SIG-M5 treated with dmso at 0.1 percent for 504 hours (cell line): Measurements from ENCODE around the gene TUFT1.

ENCODE experiments used
- DNase-seq: peaks from one replicate; lab custom pipeline; 2025; ENCODE audit not compliant: unreplicated experiment; lab: John Stamatoyannopoulos, UW

The TUFT1 gene

DNA sequence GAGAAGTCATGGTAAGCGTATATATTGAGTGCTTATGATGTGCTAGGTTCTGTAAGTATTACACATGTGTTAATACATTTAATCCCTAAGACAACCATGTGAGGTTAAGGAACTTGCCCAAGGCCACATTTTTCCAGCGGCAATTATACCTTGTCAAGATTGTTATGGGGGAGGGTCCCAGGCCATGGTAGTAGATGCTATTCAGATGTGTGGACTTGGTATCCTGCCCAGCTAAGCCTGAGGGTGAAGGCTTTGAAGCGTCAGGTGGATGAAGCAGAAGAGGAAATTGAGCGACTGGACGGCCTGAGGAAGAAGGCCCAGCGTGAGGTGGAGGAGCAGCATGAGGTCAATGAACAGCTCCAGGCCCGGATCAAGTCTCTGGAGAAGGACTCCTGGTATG is 3.6 kb upstream of the TUFT1 start:
- no peak for DNase-seq

DNA sequence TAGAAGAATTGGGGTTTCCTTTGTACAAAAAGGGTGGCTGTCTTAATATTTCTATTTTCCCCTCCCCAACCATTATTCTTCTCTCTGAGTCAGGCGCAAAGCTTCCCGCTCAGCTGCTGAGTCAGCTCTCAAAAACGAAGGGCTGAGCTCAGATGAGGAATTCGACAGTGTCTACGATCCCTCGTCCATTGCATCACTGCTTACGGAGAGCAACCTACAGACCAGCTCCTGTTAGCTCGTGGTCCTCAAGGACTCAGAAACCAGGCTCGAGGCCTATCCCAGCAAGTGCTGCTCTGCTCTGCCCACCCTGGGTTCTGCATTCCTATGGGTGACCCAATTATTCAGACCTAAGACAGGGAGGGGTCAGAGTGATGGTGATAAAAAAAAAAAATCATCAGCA is 3.0 kb upstream of the TUFT1 start:
- DNase-seq = no peak

DNA sequence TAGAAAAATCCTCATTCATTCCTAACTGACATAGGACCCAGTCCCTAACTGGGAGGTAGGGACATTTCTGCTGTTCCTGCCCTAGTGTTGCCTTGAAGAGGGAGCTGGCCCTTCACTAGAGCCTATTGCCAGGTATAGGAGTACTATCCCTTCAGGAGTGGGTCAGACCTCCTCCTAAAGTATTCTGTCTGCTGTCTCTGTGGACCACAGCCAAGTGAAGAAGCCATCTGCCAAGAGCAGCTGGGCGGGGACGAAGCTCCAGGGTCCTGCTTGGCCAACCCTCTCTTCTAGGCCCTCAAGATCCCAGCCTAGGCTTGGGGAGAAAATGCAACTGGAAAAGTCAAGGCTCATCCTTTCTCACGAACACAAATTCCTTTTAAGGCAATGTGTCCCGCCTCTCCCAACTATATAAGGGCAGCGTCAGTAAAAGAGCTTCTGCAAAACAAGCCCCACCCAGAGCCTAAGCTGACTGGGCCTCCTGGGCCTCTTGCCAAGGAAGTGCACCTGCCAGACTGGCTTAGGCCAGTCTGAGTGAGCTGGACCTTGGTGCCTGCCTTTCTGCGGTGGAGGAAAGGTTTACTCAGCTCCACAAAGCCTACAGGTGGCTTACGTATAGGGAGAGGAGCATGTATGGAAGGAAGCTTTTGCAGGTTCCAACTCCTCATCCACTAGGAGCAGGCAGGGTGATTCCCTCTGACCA is 638 bp upstream of the TUFT1 start:
- peak; percentile 97 for DNase-seq

DNA sequence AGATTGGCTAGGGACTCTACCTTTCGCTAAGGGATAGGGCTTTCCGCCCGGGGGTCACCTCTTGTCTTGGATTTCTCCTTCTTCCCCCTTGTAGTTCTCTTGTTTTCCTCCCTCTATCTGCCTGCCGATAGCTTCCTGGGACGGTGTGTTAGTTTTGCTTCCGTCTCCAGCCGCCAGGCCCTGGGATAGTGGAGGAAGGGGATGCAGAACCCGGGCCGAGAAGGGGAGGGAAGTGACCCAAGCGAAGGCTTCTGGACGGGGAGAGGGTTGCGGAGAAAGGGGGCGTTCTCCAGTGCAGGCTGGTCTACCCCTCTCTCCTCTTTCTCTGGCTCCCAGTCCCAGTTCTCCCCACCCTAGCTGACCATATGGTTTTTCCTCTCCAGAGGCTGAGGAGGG is 871 bp downstream of the TUFT1 start:
- DNase-seq = no peak

DNA sequence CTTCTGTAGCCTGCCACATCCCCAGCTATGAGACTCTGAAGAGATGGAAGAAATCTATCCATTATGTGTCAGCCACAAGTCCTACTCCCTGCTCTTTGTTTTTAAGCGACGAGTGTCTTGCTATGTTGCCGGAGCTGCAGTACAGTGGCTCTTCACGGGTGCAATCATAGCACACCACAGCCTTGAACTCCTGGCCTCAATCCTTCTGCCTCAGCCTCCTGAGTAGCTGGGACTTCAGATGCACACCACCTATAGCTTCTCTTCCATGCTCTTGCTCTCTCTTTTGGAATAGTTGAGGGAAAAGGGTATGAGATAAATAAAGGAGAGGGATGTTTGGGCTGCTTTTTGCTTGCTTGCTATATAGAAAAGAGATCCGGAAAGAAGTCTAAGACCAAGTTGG is 1.6 kb downstream of the TUFT1 start:
- no peak for DNase-seq

DNA sequence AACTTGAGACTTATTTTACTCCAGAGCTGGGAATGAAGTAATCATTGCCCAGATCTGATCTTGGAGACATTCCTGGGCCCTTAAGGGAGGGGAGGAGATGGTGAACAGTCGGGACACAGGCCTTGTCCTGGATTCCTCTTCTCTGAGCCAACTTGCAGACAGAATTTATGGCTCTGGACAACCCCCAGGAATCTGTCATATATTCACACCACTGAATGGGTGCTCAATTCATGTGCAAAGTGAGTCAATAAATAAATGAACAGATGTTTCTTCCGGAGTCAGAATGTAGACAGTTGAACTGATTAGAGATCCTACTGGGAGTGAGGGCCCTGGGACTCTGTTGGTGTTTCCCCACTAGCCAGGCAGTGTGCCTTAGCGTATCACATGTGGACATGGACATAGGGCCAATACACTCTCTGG is 2.6 kb downstream of the TUFT1 start:
- no peak for DNase-seq

DNA sequence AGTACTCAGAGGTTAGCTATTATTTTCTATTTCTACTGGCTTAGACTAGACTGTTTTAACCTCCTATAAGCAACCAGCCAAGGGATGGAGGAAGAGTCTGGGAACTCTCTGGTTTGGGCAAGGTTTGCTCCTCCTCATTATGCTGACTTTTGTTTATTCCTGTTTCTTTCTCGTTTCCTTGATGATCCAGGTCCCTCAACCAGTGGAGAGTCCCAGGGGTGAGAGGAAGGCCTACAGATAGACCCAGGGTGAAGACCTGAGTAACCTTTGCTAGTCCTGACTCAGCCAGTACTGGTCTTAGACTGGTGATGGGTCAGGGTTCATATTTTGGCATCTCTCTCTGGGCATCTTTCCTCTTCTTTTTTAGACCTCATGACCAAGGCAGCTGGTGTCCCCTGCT is 5.4 kb downstream of the TUFT1 start:
- no peak for DNase-seq

DNA sequence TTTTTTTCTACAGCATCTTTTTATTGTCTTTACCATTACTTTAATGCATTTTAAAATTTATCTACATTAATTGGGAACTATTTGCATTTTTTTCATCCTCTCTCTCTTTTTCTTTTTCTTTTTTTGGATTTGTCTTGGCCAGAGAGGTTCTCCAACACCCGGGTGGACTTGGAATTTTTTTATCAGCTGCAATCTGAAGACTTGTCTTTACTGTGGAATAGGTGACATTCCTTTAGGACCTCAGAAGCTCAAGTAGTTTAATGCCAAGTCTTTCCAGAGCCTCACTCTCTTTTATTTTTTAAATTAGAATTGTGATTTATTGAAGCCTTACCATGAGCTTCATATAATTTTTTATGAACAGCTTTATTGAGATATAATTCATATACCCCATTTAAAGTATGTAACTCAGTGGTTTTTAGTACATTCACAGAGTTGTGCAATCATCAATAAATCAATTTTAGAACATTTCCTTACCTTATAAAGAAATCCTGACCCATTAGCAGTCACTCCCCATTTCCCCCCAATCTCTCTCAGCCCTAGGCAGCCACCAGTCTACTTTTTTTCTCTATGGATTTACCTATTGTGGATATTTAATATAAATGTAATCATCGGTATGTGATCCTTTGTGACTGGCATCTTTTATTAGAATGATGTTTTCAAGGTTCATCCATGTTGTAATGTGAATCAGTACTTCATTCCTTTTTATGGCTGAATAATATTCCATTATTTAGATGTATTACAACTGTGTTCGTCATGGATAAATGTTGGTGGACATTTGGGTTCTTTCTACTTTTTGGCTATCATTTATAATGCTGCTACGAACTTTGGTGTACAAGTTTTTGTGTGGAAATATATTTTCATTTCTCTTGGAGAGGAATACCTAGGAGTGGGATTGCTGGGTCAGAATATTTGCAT is 6.2 kb downstream of the TUFT1 start:
- no peak for DNase-seq

DNA sequence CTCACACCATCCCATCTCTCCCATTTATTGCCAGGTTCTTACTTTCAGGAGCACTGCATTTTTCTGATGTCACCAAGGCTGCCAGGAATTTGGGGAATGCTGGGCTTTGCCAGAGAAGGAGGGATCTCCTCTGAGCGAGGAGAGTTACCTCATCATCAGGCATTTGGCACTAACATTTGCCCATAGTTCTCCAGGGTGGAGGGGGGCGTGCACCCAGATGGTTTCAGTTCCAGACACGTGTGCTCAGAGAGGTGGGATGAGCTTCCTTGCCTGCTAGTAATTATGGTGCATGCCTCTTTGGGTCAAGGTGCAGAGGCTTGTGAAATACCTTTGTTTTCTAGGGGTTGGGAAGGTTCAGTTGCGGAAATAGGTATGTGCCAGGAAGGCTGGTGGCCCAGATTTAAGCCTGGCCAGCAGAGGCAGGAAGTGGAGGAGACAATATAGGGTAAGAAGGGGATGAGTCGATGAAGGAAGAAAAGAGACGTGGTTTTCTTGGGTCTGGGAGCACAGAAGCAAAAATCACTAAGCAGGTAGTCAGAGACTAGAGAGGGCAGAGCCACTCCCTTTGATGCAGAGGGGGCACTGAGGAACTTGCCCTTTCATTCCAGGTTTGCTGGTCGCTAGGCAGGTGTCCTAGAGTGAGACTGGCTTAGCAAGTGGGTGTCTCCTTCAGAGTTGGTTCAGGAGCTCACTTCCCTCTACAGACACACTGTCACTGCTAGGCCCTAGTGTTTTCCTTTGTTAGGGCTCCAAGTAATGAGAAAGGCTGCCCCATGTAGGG is 7.2 kb downstream of the TUFT1 start:
- peak; percentile 80 for DNase-seq

DNA sequence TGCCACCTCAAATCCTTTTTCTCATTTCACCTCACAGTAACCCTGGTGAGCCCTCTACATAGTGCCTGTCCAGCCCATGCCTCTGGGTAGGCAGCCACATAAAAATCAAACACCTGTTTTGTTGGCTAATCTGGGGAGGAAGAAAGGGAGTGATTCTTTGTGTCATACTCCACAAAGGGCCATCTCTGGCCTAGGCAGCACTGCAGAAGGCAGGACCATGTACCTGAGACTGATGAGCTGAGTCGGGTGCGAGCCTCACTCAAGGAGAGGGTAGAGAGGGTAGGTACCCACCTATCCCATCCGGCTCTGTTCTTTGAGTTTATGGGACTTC is 7.8 kb downstream of the TUFT1 start:
- DNase-seq = no peak

DNA sequence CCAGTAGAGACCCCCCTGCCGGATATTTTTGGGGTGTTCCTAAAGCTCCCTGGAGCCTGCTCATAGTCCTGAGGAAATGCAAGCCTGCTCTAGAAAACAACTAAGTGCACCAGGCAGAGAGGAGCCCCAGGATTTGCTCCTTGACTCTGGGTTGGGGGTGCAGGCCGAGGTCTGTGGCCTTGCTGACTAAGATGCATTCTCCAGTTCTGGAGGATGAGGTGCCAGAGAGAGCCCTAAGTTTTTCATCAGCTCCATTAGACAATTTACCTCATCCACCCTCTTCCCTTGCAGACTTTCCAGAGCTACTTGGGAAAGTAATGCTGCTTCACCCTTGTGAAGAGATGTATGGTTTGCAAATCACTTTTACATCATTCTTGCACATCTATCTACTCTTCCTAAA is 9.1 kb downstream of the TUFT1 start:
- no peak for DNase-seq

DNA sequence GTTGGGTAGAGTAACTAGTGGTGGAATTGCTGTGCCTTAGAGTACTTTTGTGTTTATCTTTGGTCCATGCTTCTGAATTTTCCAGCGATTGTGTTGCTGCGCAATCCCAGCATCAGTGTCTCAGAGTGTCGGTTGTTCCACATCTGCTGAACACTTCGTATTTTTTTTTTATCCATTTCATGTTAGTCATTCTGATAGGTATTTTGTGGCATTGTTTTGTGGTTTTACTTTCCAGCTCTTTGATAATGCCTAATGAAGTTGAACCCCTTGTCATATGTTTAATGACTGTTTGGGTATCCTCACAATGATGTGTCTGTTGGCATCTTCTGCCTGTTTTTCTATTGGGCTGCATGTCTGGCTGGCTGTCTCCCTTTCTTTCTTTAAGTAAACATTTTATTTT is 13.6 kb downstream of the TUFT1 start:
- no peak for DNase-seq

DNA sequence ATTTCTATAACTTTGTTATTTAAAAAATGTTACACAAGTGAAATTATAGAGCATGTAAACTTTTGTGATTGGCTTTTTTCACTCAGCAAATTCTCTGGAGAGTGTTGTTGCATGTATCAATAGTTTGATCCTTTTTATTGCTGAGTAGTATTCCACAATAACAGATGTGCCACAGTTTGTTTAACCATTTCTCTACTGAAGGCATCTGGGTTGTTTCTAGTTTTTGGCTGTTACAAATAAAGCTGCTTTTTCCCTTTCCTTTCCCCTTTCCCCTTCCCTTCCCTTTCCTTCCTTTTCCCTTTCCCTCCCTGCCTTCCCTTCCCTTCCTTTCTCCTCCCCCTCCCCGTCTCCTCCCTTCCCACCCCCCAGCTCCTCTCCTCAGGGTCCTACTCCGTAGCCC is 15.9 kb downstream of the TUFT1 start:
- no peak for DNase-seq

DNA sequence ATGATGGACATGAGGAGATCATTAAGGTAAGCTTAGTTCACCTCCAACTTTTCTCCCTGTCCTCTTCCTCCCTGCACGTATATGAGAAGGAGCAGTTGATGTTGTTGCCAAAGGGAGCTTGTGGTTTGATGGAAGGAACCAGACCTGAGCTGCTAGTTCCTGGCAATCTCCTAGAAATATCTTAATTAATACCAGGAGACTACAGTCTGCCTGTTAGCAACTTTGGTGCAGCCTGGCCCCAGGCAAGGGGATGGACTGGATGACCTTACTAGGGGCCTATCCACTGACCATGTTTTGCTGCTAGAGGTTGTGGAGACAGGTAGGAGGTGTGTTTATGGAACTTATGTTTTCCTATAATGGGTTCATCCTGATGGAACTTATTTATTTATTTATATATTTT is 22.6 kb downstream of the TUFT1 start:
- no peak for DNase-seq

DNA sequence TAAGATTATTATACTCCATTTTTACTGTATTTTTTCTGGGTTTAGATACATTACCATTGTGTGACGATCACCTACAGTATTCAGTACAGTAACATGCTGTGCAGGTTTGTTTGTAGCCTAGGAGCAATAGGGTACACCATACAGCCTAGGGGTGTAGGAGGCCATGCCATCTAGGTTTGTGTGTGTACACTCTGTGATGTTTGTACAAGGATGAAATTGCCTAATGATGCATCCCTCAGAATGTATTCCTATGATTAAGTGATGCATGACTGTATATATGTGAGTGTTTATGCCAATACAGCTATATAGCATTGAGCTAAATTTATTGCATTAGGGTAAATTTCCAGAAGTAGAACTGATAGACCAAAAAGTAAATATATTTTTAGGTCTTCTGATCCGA is 23.3 kb downstream of the TUFT1 start:
- no peak for DNase-seq

DNA sequence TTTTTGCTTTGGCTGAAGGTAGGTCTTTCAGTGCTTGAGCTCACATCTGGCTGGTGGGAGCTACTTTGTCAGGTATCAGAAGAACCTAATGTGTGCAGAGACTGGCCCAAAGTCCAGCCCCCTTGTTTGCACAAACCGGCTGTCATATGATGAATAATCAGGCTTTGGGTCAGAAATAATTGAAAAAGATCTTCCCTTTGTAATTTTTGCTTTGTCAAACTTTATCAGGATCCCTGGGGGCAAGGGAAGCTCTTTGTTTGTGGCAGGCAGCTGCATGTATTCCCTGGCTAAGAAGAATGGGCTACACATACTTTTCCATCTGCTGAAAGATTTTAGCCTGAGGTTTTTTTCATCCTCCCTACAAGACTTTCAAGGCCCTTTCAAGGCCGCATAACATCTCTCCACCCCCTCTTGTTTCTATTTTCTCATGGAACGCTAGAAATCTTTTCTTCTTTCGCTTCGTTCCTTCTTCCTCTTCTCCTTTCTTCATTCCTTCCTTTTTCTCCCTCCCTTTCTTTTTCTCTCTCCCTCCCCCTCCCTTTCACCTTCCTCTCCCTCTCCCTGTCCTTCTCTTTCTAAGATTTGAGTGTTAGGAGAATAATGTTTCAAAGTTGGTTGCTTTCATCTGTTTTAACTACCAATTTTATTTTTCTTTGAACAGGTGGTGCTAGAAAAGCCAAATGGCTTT is 25.5 kb downstream of the TUFT1 start:
- DNase-seq = no peak

DNA sequence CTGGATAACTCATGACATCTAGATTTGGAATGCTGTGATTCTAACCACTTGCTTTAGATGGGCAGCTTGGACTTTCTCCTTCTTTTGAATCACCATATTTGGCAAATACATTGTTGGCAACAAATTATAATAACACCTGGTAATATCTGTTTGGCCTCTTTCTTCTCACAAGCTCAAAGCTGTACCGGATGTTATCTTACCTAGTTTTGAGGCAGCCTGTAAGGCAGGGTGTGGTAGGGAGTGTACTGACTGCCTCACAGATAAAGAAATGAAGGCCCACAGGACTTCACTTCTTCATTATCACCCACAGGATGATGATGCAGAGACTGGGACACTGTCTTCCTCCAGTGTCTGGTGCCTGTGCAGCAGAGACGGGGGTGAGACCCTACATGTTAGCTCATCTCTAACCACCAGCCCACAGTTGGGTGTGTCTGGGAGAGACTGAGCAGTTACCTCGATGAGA is 28.5 kb downstream of the TUFT1 start:
- DNase-seq = no peak

DNA sequence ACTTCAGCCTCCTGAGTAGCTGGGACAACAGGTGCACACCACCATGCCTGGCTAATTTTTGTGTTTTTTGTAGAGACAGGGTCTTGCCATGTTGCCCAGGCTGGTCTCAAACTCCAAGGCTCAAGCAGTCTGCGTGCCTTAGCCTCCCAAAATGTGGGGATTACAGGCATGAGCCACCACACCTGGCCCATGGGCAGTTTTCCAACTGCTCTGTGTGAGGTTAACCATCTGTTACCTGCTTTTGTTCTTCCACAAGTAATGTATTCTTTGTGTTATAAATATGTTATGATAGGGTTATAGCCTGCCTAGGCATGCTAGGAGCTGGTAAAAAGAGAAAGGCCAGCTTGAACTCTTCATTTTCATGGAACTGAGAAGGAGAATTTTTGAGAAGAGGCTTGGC is 30.7 kb downstream of the TUFT1 start:
- no peak for DNase-seq

DNA sequence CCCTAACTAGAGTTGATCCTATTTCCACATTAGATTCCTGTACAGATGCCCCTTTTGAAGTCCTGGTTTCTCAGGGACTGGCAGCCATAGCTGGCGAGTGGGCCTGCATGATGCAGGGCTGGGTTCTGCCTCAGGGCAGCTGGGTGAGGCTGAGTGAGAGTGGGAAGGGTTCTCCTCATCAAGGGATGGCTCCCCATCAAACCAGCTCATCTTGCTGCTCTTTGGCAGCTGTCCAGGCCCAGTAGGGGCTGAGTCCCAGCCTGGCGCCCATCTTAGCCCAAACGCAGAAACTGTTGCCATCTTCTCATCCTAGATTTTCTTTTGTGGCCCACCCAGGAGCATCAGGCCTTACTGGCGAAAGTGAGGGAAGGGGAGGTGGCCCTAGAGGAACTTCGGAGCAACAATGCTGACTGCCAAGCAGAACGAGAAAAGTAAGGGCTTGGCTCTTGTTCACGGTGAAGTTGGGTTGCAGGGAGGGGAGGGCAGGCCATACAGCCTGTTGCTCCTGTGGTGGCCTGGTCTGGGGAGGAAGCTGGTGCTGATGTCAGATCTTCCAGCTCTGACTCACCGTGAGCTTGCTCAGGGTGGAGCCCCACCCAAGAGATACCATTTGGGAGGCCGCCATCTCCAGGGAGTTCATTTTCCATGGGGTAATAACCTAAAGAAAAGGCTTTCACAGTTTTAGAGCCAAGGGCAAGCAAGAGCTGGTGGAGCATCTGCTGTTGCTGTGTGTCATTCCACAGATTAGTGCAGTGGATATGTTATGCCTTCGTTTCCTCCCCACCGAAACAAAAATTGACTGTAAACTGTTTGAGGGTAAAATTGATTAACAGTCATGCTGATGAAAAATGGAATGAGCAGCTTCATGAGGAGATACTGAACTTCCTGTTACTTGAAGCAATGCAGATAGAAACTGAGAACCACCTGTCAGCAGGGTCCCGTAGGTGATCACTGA is 34.7 kb downstream of the TUFT1 start:
- peak; percentile 21 for DNase-seq

DNA sequence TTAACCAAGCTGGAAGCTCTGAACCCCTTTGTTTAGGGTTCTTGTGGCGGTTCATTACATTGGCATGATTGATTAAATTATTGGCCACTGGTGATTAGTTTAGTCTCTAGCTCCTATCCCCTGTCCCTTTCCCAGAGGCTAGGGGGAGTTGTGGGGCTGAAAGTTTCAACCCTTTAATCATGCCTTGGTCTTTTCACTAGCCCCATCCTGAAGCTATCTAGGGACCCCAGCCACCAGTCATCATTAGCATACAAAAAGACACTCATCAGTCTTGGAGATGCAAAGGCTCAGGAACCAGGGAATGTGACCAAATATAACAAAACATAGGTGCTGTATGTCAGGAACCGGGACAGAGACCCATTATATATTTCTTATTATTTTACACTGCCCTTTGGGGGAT is 37.1 kb downstream of the TUFT1 start:
- no peak for DNase-seq
